ENCODE measurements around the gene PLEKHJ1.

DNA sequence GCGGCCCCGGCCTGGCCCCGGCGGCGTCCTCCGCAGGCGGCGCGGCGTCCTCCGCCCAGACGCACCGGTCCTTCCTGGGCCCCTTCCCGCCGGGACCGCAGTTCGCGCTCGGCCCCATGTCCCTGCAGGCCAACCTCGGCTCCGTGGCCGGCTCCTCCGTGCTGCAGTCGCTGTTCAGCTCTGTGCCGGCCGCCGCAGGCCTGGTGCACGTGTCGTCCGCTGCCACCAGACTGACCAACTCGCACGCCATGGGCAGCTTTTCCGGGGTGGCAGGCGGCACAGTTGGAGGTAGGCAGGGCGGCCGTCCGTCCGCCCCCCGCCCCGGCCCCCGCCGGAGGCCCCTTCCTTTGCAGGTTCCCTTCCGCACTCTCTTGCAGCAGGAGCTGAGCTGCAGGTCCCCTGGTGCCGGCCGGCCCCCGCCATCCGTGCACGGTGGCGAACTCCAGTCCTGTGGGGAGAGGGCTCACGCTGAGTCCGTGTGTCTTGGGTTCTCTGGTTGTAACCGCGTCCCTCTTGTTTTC lies 9.2 kb downstream of the PLEKHJ1 start:
- TF ChIP-seq, protein P1, sequence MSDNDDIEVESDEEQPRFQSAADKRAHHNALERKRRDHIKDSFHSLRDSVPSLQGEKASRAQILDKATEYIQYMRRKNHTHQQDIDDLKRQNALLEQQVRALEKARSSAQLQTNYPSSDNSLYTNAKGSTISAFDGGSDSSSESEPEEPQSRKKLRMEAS (IDR thresholded peaks at IDR 0.05), result no peak
- TF ChIP-seq, protein P2, sequence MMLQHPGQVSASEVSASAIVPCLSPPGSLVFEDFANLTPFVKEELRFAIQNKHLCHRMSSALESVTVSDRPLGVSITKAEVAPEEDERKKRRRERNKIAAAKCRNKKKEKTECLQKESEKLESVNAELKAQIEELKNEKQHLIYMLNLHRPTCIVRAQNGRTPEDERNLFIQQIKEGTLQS (IDR thresholded peaks at IDR 0.05), result no peak
- TF ChIP-seq, protein P3, sequence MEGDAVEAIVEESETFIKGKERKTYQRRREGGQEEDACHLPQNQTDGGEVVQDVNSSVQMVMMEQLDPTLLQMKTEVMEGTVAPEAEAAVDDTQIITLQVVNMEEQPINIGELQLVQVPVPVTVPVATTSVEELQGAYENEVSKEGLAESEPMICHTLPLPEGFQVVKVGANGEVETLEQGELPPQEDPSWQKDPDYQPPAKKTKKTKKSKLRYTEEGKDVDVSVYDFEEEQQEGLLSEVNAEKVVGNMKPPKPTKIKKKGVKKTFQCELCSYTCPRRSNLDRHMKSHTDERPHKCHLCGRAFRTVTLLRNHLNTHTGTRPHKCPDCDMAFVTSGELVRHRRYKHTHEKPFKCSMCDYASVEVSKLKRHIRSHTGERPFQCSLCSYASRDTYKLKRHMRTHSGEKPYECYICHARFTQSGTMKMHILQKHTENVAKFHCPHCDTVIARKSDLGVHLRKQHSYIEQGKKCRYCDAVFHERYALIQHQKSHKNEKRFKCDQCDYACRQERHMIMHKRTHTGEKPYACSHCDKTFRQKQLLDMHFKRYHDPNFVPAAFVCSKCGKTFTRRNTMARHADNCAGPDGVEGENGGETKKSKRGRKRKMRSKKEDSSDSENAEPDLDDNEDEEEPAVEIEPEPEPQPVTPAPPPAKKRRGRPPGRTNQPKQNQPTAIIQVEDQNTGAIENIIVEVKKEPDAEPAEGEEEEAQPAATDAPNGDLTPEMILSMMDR (IDR thresholded peaks at IDR 0.05; ENCODE audit: low read depth, low read length, missing input control), result no peak
- no peak for TF ChIP-seq YY1 (IDR thresholded peaks at IDR 0.05)
- TF ChIP-seq HNF4G (IDR thresholded peaks at IDR 0.05), result no peak
- no peak for TF ChIP-seq RAD21 (IDR thresholded peaks at IDR 0.05)
- no peak for TF ChIP-seq RXRA (IDR thresholded peaks at IDR 0.05)
- no peak for TF ChIP-seq JUND (IDR thresholded peaks at IDR 0.05)
- TF ChIP-seq HNF4A (conservative IDR thresholded peaks at IDR 0.05), result no peak
- TF ChIP-seq, protein P4, sequence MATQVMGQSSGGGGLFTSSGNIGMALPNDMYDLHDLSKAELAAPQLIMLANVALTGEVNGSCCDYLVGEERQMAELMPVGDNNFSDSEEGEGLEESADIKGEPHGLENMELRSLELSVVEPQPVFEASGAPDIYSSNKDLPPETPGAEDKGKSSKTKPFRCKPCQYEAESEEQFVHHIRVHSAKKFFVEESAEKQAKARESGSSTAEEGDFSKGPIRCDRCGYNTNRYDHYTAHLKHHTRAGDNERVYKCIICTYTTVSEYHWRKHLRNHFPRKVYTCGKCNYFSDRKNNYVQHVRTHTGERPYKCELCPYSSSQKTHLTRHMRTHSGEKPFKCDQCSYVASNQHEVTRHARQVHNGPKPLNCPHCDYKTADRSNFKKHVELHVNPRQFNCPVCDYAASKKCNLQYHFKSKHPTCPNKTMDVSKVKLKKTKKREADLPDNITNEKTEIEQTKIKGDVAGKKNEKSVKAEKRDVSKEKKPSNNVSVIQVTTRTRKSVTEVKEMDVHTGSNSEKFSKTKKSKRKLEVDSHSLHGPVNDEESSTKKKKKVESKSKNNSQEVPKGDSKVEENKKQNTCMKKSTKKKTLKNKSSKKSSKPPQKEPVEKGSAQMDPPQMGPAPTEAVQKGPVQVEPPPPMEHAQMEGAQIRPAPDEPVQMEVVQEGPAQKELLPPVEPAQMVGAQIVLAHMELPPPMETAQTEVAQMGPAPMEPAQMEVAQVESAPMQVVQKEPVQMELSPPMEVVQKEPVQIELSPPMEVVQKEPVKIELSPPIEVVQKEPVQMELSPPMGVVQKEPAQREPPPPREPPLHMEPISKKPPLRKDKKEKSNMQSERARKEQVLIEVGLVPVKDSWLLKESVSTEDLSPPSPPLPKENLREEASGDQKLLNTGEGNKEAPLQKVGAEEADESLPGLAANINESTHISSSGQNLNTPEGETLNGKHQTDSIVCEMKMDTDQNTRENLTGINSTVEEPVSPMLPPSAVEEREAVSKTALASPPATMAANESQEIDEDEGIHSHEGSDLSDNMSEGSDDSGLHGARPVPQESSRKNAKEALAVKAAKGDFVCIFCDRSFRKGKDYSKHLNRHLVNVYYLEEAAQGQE (IDR thresholded peaks at IDR 0.05), result no peak
- TF ChIP-seq FOXA1 (IDR thresholded peaks at IDR 0.05), result no peak
- no peak for TF ChIP-seq SP1 (IDR thresholded peaks at IDR 0.05)
- TF ChIP-seq GABPA (IDR thresholded peaks at IDR 0.05 in 1 of 2, conservative IDR thresholded peaks at IDR 0.05 in 1 of 2), result no peak
- TF ChIP-seq EGR1 (IDR thresholded peaks at IDR 0.05; ENCODE audit: low read depth in 2 of 2), result no peak
